ENCODE measurements around the gene TIGD1.

Gene TIGD1

GRCh38 chr2:232550354-232551249, at the start of gene TIGD1, which contains the start of gene EIF4E2:
Gene TIGD1 (minus strand): TSS chr2:232550557. CDS start chr2:232549882, 675 bp downstream.
Gene EIF4E2 (plus strand): TSS chr2:232550689. CDS start chr2:232550725, 36 bp downstream.
- in situ Hi-C loops (cut with MboI; ENCODE audit: low sequenced_read_pairs) = no loop called here

GRCh38 chr2:232598293-232598692, 47.9 kb upstream of the TIGD1 start:
- in situ Hi-C loops (cut with MboI; ENCODE audit: low sequenced_read_pairs) = no loop called here

GRCh38 chr2:232597362-232598079, 47.2 kb upstream of the TIGD1 start:
- in situ Hi-C loops (cut with MboI; ENCODE audit: low sequenced_read_pairs) = no loop called here

- in situ Hi-C loops (cut with MboI; ENCODE audit: low sequenced_read_pairs) = no loop called here
Measured at GRCh38 chr2:232593982-232594381, 43.6 kb upstream of the TIGD1 start.

- in situ Hi-C loops (cut with MboI; ENCODE audit: low sequenced_read_pairs) = no loop called here
Measured at GRCh38 chr2:232592772-232593395, 42.5 kb upstream of the TIGD1 start.

GRCh38 chr2:232588680-232589585, 38.6 kb upstream of the TIGD1 start:
- in situ Hi-C loops (cut with MboI; ENCODE audit: low sequenced_read_pairs) = no loop called here

- in situ Hi-C loops (cut with MboI; ENCODE audit: low sequenced_read_pairs) = no loop called here
Measured at GRCh38 chr2:232588031-232588430, 37.7 kb upstream of the TIGD1 start.

GRCh38 chr2:232587512-232587911, 37.2 kb upstream of the TIGD1 start:
- in situ Hi-C loops (cut with MboI; ENCODE audit: low sequenced_read_pairs) = no loop called here

GRCh38 chr2:232586943-232587505, 36.7 kb upstream of the TIGD1 start:
- in situ Hi-C loops (cut with MboI; ENCODE audit: low sequenced_read_pairs) = no loop called here

- in situ Hi-C loops (cut with MboI; ENCODE audit: low sequenced_read_pairs) = no loop called here
Measured at GRCh38 chr2:232584238-232584637, 33.9 kb upstream of the TIGD1 start.

GRCh38 chr2:232581725-232582124, 31.4 kb upstream of the TIGD1 start:
- in situ Hi-C loops (cut with MboI; ENCODE audit: low sequenced_read_pairs) = no loop called here

- in situ Hi-C loops (cut with MboI; ENCODE audit: low sequenced_read_pairs) = no loop called here
Measured at GRCh38 chr2:232580648-232580981, 30.3 kb upstream of the TIGD1 start.

- in situ Hi-C loops (cut with MboI; ENCODE audit: low sequenced_read_pairs) = no loop called here
Measured at GRCh38 chr2:232578626-232579025, 28.3 kb upstream of the TIGD1 start.

- in situ Hi-C loops (cut with MboI; ENCODE audit: low sequenced_read_pairs) = no loop called here
Measured at GRCh38 chr2:232577841-232578240, 27.5 kb upstream of the TIGD1 start.

- in situ Hi-C loops (cut with MboI; ENCODE audit: low sequenced_read_pairs) = no loop called here
Measured at GRCh38 chr2:232576995-232577394, 26.6 kb upstream of the TIGD1 start.

- in situ Hi-C loops (cut with MboI; ENCODE audit: low sequenced_read_pairs) = no loop called here
Measured at GRCh38 chr2:232575404-232575746, 25.0 kb upstream of the TIGD1 start.

GRCh38 chr2:232574674-232575403, 24.5 kb upstream of the TIGD1 start:
- in situ Hi-C loops (cut with MboI; ENCODE audit: low sequenced_read_pairs) = no loop called here

GRCh38 chr2:232573771-232574435, 23.5 kb upstream of the TIGD1 start:
- in situ Hi-C loops (cut with MboI; ENCODE audit: low sequenced_read_pairs) = no loop called here

- in situ Hi-C loops (cut with MboI; ENCODE audit: low sequenced_read_pairs) = no loop called here
Measured at GRCh38 chr2:232573042-232573441, 22.7 kb upstream of the TIGD1 start.

All from HL-60/S4 treated with phorbol 12-myristate 13-acetate at 8.2 ng/mL for 4 days and 3 days (cell line).